ENCODE data around the gene KCNJ2.

DNA sequence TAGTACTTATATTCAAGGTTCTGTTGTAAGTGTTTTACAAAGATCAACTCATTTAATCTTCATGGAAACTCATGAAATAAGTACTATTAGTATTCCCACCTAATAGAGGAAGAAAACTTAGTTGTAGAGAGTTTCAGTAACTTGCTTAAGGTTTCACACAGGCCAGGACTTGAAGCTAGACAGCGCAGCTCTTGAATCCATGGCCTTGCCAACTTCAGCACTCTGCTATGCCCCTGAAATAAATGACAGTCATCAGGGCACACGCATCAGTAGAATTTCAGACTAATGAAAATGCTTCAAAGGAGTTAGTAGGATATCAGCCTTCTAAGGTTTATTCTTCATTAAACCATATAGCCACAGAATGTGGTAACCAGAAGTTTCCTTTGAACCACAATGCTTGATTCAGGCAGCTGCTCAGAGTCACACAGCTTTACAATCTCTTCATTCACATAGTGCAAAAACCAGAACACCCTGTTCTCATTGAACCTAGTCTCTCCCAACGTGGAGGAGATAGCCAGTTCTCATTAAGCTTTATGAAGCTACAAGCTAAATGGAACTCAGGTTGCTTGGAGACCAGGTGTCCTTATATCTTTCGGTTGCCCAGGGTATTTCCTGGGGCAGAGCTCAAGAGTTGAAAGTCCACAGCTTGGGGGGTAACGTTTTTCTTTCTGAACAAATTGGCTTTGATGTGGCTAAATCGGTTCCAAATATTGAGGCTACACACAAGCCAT lies 39.7 kb downstream of the KCNJ2 start:
- TF ChIP-seq, protein P1, sequence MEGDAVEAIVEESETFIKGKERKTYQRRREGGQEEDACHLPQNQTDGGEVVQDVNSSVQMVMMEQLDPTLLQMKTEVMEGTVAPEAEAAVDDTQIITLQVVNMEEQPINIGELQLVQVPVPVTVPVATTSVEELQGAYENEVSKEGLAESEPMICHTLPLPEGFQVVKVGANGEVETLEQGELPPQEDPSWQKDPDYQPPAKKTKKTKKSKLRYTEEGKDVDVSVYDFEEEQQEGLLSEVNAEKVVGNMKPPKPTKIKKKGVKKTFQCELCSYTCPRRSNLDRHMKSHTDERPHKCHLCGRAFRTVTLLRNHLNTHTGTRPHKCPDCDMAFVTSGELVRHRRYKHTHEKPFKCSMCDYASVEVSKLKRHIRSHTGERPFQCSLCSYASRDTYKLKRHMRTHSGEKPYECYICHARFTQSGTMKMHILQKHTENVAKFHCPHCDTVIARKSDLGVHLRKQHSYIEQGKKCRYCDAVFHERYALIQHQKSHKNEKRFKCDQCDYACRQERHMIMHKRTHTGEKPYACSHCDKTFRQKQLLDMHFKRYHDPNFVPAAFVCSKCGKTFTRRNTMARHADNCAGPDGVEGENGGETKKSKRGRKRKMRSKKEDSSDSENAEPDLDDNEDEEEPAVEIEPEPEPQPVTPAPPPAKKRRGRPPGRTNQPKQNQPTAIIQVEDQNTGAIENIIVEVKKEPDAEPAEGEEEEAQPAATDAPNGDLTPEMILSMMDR (conservative IDR thresholded peaks at IDR 0.05; ENCODE audit: low read length) = no peak
- TF ChIP-seq EZH2phosphoT487 (IDR thresholded peaks at IDR 0.05; ENCODE audit: borderline replicate concordance) = no peak
